H4 (cell line): ENCODE data around the gene NALCN. TPM values are rescaled to one million over a fixed set of nuclear protein-coding genes. Genes with fewer than 3 reads are reported as not detected.

ENCODE experiments used
- DNase-seq: peaks from one replicate; pipeline ENCODE4 v3.0.0-alpha.2; 2015; ENCODE audit warnings: low spot score
- total RNA-seq: library from RNA; depleted of rRNA; stranded (reverse); fragments of >200 nt; shearing (Covaris generic); gene quantifications from 2 replicates; pipeline ENCODE4 v1.2.3, GENCODE V29; 2014

NALCN gene
- total RNA-seq, 1 experiment from 2014 or later, result 0.27 TPM

GRCh38 chr13:101415358-101416174 is 742 bp downstream of the NALCN start:
- DNase-seq, result no peak

- no peak for DNase-seq
Observed at GRCh38 chr13:101412076-101412475, 4.2 kb downstream of the NALCN start.

GRCh38 chr13:101408992-101409656 is 7.2 kb downstream of the NALCN start:
- no peak for DNase-seq

DNA sequence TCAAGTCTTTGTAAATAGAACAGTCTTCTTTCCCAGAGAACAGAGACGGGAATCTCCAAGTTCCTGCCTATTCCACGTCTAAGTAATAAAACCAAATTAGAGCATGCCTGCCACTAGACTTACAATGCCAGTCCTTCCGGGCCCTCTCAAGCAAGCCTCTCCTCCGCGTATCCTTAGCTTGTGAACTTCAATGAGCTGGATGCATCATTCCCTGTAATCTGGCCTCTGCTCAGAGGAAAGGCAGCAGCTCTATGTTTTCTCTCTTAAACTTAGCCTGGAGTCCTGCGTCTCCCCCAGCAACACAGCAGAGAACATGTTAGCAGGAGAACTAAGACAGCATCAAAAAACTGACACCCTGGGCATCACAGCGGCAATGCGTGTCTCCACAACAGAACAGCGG is 8.2 kb downstream of the NALCN start:
- DNase-seq, result no peak

- DNase-seq, result no peak
Observed at GRCh38 chr13:101406791-101407190, 9.5 kb downstream of the NALCN start.

DNA sequence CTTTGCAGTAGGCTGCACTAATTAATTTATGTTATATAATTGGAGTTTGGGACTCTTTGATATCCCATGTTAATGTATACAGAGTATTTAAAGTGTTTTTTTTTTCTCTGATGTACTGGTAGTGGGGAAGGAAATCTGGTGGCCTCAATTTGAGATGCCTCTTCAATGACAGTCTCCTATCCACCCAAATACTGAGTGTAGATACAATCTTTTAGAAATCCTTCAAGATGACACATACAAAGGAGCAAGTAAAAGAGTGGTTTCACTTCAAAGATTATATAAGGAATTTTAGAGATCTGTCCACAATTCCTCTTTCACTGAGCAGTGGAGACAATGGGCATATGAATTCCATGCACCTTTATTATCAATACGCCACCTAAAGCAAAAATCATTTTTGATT is 15.1 kb downstream of the NALCN start:
- no peak for DNase-seq

- DNase-seq, result no peak
Observed at GRCh38 chr13:101399365-101399764, 16.9 kb downstream of the NALCN start.

DNA sequence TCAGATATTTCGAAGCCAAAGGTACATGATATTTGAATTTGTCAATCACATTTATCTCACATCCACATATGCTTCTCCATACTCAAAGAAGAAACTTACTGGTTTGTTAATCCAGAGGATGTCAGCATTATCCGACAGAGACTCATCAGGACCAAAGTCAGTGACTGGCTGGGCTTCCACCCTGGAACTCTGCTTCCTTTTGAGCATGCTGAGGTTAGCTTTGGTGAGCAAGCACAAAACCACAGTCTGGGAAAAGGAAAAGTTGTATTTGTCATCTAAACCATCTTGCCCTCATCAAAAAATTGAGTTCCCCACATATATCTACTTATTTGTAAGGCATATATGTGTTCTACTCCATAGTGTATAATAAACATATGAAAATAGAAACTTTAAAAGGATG is 17.4 kb downstream of the NALCN start:
- DNase-seq, result no peak

- DNase-seq, result no peak
Observed at GRCh38 chr13:101398191-101398590, 18.1 kb downstream of the NALCN start.

- DNase-seq, result no peak
Observed at GRCh38 chr13:101397742-101398141, 18.6 kb downstream of the NALCN start.

- DNase-seq, result no peak
Observed at GRCh38 chr13:101394605-101395004, 21.7 kb downstream of the NALCN start.

DNA sequence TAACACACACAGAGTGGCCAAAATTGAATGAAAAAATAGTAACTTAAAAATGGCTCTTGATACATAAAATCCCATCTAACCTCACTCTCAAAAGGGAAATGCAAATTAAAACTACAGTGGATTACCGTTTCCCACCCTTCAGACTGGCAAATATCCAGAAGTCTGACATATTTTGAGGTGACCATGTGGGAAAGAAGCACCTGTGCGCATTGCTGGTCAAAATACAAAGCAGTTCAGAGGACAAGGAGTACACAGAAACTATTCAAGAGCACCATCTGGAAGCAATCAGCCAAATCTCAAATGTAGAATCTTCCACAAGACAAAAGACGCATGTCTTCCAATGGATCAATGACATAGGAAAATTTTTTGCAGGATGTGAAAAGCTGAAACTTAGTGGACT is 23.2 kb downstream of the NALCN start:
- DNase-seq, result no peak

DNA sequence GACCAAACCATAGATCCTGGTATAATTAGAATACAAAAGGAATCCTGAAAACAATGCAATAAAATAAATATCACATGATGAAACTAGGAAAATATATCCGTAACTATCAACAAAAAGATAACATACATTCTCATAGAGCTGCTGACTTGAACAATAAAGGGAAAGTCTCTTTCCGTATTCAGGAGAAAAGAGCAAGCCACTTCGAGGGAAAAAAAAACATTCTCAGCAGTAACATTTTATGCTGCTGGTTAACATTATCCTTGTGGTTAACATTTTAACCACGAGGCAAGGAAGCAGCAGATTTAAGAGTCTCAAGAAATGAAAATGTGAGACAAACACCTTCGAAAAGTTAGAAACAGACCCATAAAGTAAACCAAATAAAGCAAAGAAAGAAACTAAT is 25.8 kb downstream of the NALCN start:
- peak; percentile 41 for DNase-seq

- DNase-seq, result no peak
Observed at GRCh38 chr13:101384929-101385328, 31.4 kb downstream of the NALCN start.

DNA sequence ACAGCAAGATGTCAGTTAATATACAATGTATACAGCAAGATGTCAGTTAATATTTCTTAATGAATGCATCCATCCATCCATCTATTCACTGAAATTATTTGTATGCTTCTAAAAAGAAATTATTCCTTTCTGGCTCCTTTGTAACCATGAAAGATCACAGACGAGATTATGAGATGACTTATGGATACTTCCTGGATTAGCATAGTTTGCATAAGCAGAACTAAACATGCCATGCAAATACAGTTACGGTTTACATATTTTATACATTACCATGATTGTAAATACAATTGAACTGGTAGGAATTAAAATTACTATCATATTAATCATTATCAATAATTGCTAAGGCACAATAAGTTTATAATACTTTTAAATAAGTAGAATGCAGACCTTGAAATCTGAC is 32.7 kb downstream of the NALCN start:
- DNase-seq, result no peak

DNA sequence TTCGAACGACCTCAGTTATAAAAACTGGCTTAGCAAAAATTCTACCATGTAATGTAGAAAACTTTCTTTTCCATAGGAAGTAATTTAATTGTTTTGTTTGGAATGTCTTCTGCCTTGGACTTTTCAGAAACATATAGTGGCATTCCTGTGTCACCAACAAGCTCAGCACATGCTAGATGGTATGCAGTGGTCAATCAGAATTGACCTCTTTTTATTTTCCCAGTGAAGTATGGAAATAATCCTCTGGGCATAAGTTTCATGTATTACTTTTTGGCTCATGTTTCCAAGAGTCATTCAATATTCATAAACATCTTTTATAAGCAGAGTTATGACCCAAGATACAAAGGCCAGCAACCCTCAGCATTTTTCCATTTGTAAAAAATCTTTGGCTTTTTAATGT is 33.6 kb downstream of the NALCN start:
- no peak for DNase-seq

DNA sequence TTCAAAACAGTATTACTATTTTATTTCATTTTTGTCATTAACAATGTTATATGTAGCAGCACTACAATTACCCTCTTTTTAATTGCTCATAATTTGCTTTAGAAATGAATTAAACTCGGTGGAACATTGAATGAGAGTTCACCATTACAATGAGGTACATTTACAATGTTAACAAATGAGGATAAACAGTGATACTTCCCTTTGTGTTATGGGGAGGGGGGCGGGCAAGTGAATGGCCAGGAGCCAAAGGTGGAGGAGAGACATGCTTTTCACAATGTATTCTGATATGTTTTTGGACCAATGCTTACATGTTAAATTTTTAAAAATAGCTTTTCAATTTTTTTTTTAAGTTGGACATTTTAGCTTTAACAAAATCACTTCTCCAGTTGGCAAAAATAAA is 34.2 kb downstream of the NALCN start:
- DNase-seq, result no peak

DNA sequence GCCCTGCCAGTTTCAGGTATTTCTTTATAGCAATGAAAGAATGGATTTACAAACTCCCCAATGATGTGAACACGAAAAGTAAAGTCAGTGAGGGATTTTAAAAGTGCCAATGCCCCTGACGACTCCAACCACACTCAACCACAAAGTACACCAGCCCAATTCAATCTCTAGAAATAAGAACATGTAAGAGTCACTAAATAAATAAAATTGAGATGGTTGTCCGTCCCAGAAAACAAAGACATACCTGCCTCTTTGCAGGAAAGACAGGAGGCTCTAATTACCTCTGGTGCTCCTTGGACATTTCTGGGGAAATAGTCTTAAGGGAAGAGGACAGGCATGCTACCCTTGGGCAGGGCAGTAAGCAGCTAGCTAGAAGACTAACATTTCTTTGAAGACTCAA is 55.8 kb downstream of the NALCN start:
- DNase-seq, result no peak

DNA sequence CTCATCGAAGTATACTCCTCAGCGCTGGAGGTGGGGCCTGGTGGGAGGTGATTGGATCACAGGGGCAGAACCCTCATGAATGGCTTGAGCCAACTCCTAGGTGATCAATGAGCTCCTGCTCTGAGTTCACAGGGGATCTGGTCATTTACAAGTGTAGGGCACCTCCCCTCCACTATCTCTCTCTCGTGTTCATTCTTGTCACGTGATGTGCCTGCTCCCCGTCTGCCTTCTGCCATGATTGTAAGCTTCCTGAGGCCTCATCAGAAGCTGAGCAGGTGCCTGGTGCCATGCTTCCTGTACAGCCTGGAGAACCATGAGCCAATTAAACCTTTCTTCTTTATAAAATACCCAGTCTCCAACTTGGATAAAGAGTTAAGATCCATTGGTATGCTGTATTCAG is 61.4 kb downstream of the NALCN start:
- no peak for DNase-seq

- no peak for DNase-seq
Observed at GRCh38 chr13:101346942-101347728, 69.2 kb downstream of the NALCN start.

DNA sequence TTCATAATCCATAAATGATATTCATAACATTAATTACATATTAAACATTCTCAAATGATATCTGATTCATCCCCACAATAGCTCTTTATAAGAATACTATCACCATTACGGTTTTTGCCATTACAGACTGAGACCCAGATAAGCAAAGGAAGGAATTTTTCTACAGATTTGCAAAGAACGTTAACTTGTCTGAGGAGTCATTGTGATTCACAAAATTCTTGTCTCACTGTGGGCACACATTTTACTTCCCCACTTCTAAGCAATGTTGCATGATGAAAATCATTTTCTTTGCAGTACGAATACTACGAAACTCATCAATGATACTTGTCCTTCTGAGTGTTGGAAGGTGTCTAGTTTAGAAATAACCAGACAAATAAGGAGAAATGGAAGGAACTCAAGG is 70.1 kb downstream of the NALCN start:
- DNase-seq, result no peak

DNA sequence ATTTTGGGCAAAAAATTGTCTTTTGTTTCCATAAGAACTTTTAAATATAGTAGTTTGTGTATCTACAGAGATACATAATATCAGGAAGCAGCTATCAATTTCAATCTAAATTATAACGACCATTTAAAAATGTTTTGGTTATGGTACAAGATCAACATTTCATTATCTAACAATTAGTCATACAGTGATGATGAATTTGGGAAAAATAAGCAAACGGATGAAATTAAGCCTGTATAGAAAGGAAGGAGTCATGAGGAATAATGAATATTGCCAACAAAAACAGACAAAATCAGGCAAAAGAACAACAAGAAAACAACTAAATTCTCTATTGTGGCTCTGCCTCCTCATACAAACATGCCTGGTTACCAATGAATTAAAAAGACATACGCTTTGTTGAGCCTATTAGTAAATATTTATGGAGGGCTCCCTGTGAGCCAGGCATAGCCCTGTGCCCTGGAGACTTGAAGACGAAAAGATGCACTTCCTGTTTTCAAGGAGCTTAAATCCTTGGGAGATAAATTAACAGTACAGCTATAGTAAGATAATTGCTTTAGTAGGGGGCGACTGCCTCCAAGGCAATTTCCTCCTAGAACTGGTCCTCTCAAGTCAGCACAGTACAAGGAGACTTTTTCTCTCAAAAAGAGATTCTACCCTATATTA is 73.0 kb downstream of the NALCN start:
- DNase-seq, result no peak
